Thoracic aorta (tissue), 2 donors: Measurements from ENCODE around the gene UGGT2. TPM values are rescaled to one million over a fixed set of nuclear protein-coding genes. Genes with fewer than 3 reads are reported as not detected.

Source experiments
- ATAC-seq: fragments of 150-250 bp; one replicate; pipeline ENCODE4 v1.8.0; 2017; ENCODE audit warnings: low read depth; ENCODE audit not compliant: insufficient number of reproducible peaks, low FRiP score
- DNase-seq: peaks from one replicate; pipeline ENCODE4 v3.0.0-alpha.2; 2020; ENCODE audit warnings: low spot score
- H3K27ac ChIP-seq, 2 donors: fragments of 200-600 bp; sonication (generic); 1 replicate in 1 of 2; 2 replicates in 1 of 2; pipeline ENCODE4 v1.5.1; 2016; ENCODE audit warnings: mild to moderate bottlenecking in 2 of 2, moderate library complexity in 2 of 2
- H3K27me3 ChIP-seq: fragments of 200-600 bp; sonication (generic); replicated peaks from 2 replicates; pipeline ENCODE4 v1.6.0; 2016; ENCODE audit warnings: mild to moderate bottlenecking; ENCODE audit not compliant: insufficient read depth
- H3K36me3 ChIP-seq: fragments of 200-600 bp; sonication (generic); one replicate; pipeline ENCODE4 v1.5.1; 2016
- H3K4me1 ChIP-seq, 2 donors: fragments of 200-600 bp; sonication (generic); 1 replicate in 1 of 2; 2 replicates in 1 of 2; pipeline versions ENCODE4 v1.5.1 to v1.6.0; 2016; ENCODE audit warnings: low read depth in 2 of 2, mild to moderate bottlenecking in 1 of 2; ENCODE audit not compliant: control insufficient read depth in 1 of 2
- H3K4me3 ChIP-seq: fragments of 200-600 bp; sonication (generic); 2 replicates; pipeline ENCODE4 v1.5.1; 2016; ENCODE audit warnings: mild to moderate bottlenecking
- H3K9me3 ChIP-seq: fragments of 200-600 bp; sonication (generic); 2 replicates; pipeline ENCODE4 v1.5.1; 2016
- CTCF ChIP-seq: fragments of 200-600 bp; sonication (generic); IDR thresholded peaks from one replicate; pipeline ENCODE4 v1.5.1; 2019; ENCODE audit warnings: antibody characterized with exemption
- total RNA-seq, 2 donors: library from RNA; depleted of rRNA; stranded (reverse); fragments of >200 nt; gene quantifications; one replicate each; pipeline versions ENCODE4 v1.1.0 to v1.2.3, GENCODE V29; 2016

Gene UGGT2
- total RNA-seq, 2 donors from 2014 or later, result 80.8 to 116 TPM

GRCh38 chr13:96044238-96044637 lies 9.0 kb downstream of the UGGT2 start:
- H3K36me3 ChIP-seq, result no peaks in the 10 kb centered on the region
- TF ChIP-seq CTCF, result no peak
- no peak overlapping the region for H3K4me3 ChIP-seq
- no peaks in the 10 kb centered on the region for H3K9me3 ChIP-seq
- DNase-seq (no peak), ATAC-seq (no peak)
- no peak overlapping the region for H3K27ac ChIP-seq
- no peaks in the 10 kb centered on the region for H3K4me1 ChIP-seq
- H3K27me3 ChIP-seq, result no peaks in the 10 kb centered on the region

GRCh38 chr13:96041326-96042110 lies 11.7 kb downstream of the UGGT2 start:
- H3K27ac ChIP-seq, result no peak overlapping the region
- H3K36me3 ChIP-seq, result no peaks in the 10 kb centered on the region
- no peaks in the 10 kb centered on the region for H3K9me3 ChIP-seq
- DNase-seq, result no peak
- TF ChIP-seq CTCF, result no peak
- no peak for ATAC-seq
- H3K4me3 ChIP-seq, result no peak overlapping the region
- no peaks in the 10 kb centered on the region for H3K4me1 ChIP-seq
- H3K27me3 ChIP-seq, result no peaks in the 10 kb centered on the region

- Histone ChIP-seq H3K4me3 (no peak overlapping the region), H3K27ac (no peak overlapping the region), H3K27me3 (no peaks in the 10 kb centered on the region), H3K36me3 (no peaks in the 10 kb centered on the region), H3K4me1 (no peaks in the 10 kb centered on the region), H3K9me3 (no peaks in the 10 kb centered on the region)
- DNase-seq (no peak), ATAC-seq (no peak)
- no peak for TF ChIP-seq CTCF
These were observed 16.7 kb downstream of the UGGT2 start for GRCh38 chr13:96036515-96036914.

- no peaks in the 10 kb centered on the region for H3K36me3 ChIP-seq
- ATAC-seq, result no peak
- TF ChIP-seq CTCF, result no peak
- no peaks in the 10 kb centered on the region for H3K4me1 ChIP-seq
- no peak for DNase-seq
- H3K9me3 ChIP-seq, result no peaks in the 10 kb centered on the region
- no peaks in the 10 kb centered on the region for H3K27me3 ChIP-seq
- H3K4me3 ChIP-seq, result no peak overlapping the region
- no peak overlapping the region for H3K27ac ChIP-seq
These were observed 18.5 kb downstream of the UGGT2 start for GRCh38 chr13:96034662-96035061.

- H3K4me3 ChIP-seq, result no peak overlapping the region
- DNase-seq (no peak), ATAC-seq (no peak)
- H3K27ac ChIP-seq, result no peak overlapping the region
- no peaks in the 10 kb centered on the region for H3K4me1 ChIP-seq
- TF ChIP-seq CTCF, result no peak
- no peaks in the 10 kb centered on the region for H3K9me3 ChIP-seq
- no peaks in the 10 kb centered on the region for H3K36me3 ChIP-seq
- H3K27me3 ChIP-seq, result no peaks in the 10 kb centered on the region
These were observed 19.8 kb downstream of the UGGT2 start for GRCh38 chr13:96033220-96034015.
